Stimulated activated CD8-positive, alpha-beta memory T cell treated with anti-CD3 and anti-CD28 coated beads, Interleukin-15, amount 100 ng/mL, for 4 hours (primary cell): ENCODE results near the gene RAPSN.

ENCODE experiments used
- DNase-seq, 2 donors: peaks; one replicate each; pipeline ENCODE4 v3.0.0-alpha.2; 2020; ENCODE audit warnings: low read depth in 2 of 2

Gene RAPSN

DNA sequence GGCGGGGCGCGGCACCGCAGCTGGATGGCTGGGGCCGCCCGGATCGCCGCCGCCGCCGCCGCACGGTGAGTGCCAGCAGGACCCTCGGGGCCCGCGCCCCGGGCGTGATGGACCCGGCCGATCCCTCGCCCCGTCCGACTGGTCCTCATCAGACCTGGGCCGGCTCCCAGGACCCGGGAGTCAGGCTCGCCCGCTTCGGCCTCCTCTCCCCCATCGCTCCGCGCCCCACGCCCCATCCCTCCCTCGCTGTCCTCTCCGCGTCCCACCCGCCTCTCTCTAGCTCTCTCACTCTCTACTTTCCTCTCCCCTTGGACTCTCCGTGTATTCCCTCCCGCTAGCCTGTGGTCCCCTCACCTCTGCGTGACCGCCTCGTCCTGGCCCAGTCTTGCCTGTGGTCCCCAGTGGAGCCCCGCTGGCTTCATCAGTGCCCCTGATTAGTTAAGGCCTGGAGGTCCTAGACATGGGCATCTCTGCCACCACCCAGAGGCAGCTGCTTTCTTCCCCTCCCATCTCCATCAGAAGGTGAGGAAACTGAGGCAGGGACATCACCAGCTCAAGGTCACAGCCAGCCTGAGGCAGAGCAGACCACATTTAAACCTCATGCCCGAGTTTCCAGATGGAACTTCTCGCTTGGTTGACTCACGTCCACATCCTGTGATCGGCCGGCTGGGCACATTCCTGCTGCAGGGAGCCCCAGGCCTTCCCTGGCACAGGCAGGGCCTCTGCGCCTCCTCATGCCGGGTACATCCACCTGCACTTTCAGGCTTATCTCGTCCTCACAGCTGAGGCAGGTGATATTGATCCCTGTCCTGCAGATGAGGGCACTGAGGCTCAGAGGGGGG is 40.1 kb downstream of the RAPSN start:
- no peak for DNase-seq

DNA sequence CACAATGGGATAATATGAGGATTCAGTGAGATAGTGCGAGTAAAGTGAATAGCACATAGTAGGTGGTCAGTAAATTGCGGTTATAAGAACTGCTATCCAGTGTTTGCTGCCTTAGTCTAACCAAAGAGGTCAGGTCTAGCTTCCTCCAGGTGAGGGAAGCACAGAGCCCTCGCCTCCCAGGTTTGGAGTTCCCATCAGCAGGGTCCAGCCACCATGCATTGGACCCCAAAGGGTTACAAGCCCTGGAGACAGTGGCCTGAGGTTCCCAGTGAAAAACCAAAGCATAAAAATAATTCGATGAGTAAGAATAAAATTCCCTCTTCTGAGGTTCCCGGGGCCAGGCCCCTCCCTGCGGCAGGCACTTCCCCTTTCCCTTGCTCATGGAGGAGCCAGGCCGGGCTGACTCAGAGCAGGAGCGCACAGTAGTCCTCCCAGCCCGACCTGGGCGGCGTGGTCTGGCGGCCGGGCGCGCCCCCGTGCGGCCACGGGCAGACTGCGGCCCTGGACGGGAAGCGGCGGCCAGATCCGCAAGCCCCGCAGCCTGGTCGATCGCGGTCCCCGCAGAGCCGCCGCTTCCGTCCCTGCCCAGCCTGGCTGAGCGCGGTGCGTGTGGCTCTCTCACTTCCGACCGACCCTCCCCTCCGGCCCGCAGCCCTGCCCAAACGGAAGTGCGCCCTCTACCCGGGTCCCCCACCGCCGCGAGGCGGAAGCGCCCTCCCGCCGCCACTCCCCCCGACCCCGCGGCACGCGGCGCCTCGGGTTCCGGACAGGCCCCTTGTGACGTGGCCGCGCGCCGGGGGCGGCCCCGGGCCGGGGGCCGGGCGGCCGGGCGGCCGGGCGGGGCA is 41.0 kb downstream of the RAPSN start, which contains the start of gene SLC39A13:
TSS of gene SLC39A13 (plus strand) at position 845 of the 845 bp plus-strand sequence. CDS start 1,505 bp downstream, outside the sequence.
- DNase-seq: peak; percentile 78 to 86

DNA sequence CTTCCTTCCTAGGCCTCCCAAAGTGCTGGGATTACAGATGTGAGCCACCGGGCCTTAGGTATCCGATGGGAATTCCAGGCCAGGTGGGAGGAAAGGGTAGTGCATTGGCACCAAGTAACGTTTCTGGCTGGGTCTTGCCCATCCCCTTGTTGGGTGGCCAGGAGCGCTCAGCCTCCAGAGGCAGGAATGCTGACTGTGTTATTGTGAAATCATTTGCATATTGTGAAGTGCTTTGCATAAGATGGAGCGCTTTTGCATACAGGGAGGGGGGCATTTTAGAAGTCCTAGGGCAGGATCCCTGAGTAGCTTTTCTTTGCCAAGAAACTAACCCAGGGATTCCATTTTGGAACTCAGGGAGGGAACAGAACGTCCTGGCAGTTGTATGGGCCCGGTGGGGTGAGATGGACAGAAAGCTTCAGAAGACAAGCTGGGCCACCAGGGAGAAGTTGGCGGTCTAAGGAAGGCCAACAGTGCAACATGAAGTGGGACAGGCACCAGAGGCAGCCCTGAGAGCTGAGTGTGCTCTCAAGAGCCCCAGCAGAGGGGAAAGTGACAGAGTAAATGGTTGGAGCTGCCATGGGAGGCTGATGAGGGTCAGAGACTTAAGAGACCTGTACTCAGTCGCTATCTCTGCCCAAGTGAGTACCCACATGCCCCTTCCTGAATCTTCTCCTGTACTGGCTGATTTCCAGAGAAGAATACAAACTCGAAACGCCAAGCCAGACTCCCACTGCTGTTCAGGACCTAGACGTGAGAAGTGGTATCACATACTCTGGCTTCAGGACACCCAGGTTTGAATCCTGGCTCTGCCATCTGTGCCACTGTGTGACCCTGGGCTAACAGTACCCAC is 41.8 kb downstream of the RAPSN start:
- DNase-seq: no peak

DNA sequence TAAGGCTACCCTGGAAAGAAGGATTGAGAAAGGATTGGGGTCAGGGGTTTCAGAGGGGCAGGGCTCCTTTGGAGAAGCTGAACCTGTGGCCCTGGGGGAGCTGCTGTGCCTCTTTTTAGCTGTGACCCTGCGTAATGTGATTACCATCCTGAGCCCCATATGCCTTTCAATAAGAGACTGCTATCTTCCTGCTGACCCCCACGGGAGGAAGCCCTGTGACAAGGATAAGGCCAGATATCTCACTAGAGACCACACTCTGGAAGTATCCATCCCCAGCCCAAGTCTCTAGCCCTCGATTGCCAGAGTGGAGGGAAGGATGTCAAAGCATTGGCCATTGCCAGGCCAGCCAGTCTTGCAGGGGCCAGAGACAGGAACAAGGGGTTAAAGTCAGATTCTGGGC is 45.4 kb downstream of the RAPSN start:
- no peak for DNase-seq

DNA sequence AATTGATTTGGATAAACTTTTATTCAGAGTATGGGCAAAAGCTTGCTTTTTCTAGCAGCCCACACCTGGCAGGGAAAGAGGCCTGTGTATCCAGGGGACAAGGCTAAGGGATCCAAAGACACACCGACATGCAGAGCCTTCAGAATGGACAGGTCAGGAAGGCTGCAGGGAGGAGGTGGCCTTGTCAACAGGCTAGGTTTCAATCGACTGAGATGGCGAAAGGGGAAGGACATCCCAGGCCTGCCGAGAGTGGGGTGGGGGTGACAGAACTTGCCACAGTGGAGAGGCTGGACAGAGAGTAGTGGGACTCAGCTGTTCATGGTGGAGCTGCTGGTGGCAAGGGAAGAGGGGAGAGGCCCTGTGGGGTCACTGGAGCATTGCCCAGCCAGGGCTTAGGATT is 45.8 kb downstream of the RAPSN start:
- no peak for DNase-seq

DNA sequence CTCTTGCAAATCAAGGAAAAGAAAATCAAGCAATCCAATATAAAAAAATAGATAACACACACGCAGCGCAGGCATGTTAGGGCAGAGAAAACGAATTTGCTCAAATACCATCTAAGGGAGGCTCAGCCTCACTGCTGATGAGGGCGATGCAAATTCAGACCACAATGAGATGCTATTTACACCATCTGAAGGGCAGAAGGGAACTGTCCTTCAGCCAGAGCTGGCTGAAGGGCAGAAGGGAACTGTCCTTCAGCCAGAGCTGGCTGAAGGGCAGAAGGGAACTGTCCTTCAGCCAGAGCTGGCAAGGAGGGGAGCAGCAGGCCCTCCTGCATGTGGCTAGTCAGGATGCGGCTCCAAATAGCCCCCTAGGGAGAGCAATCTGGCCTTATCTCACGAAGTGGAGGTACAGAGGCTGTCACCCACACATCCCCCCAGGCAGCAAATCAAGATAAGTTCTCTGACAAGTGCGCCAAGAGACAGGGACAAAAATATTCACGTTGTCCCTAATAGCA is 48.1 kb downstream of the RAPSN start:
- DNase-seq: no peak

DNA sequence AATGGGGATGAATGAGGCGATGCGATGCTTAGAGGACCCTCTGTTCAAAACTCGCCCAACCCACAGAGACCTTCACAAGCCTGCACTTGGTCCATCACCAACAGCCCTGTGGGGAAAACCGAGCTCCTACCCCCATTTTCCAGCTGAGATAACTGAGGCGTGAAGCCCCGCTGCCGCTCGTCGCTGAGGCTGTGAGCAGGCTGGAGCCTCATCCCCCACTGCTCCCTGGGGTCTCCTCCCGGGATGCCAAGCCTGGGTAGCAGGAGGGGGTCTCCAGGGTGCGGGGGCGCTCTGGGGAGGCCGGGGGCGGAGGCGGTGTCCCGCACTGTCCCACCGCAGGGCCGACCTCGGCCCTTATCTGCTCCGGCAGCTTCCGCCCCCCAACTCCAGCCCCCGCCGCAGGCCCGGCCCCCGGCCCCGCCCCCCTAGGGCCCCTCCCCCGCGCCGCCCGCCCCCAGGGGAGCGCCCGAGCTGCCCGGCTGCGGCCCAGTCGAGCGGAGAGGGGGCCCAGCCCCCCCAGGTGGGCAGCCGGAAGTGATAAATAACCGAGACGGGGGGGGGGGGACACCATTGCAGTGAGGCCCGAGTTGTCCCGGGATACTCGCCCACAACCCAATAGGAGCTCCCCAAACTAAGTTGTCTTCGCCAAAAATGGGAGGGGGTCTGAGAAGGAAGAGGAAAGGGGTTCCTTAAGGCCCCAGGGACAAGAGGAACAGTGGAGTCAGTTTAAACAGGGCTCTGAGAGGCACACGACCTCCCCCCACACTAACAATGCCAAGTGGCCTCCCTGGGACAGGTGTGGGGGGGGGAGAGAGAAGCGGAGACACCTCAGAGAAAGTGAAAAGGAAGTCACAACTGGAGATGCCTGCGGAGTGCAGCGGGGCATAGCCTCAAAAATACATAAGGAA is 48.8 kb downstream of the RAPSN start:
- DNase-seq: peak in 1 of 2 donors; percentile 26

DNA sequence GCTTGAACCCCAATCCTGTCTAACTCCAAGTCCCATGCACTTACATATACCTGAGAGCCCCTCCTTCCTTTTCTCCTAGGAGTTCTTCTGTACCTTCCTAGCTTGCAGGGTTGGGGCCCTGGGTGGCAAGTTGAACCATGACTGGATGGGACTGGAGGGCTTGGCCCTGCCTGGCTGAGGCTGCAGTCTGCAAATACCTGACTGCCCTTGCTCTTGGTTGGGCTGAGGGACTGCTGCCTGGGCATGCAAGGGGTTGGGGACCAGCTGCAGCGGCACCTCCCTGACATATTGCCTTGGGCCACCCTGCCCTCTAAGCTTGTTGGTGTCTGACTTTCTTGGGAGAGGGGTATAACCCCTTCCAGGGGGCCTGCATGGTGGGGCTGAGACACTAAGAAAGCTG is 50.4 kb downstream of the RAPSN start:
- no peak for DNase-seq

DNA sequence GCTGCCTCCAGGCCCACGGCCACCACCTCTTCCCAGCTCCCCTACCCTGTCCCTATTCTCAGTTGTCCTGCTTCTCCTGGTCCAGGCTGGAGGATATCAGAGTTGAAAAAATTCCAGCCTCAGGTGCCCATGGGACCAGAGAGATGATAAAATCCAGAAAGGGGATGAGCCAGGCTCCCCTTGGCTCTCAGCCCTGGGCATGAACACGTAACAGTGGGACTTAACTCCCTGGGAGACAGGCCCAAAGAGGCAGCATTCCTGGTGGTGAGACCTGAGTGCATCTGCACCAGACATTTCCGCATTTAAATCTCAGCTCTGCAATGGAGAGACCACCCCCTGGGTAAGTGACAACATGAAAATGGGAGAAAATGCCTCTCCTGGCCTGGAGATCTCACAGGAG is 50.9 kb downstream of the RAPSN start:
- DNase-seq: no peak

DNA sequence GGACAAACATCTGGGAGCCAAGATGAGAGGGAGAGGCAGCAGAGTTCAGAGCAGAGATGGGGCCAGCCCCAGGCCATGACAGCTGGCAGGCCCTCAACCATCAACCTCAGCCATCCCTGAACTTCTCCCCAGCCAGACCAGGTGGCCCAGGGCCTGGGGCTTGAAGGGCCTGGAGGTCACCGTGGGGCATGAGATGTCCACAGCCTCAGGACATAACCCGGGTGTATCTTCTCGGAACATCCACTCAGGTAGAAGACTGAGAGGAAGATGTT is 53.0 kb downstream of the RAPSN start:
- no peak for DNase-seq

DNA sequence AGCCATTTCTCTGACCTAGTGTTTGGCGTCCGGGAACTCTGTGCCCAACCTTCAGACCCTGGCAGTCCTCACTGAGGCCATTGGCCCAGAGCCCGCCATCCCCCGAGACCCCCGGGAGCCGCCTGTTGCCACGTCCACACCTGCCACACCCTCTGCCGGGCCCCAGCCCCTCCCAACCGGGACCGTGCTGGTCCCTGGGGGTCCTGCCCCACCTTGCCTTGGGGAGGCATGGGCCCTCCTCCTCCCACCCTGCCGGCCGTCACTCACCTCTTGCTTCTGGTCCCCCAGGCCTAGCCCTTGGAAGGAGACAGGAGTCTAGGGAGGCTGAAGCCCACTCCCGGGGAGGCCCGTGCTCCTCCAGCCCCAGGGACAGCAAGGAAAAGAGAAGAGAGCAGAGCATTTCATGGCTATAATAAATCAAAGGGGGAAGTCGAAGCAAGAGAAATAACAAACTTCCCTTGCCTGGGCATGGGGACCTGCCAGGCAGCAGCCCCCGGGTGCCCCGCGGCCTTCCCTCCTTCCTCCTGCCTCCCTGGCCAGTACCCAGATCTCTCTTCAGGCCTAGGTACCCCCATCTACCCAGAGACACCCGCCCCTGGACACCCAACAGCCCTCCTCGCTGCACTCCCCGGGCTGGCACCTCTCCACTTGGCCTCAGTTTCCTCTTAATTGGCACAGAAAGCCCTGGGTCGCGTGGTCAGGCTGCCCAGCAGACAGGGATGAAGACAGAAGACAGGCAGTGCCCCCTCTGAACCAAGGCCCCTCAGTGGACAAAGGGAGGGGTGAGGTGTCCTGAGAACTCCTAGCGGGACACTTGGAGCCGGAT is 53.5 kb downstream of the RAPSN start:
- no peak for DNase-seq

DNA sequence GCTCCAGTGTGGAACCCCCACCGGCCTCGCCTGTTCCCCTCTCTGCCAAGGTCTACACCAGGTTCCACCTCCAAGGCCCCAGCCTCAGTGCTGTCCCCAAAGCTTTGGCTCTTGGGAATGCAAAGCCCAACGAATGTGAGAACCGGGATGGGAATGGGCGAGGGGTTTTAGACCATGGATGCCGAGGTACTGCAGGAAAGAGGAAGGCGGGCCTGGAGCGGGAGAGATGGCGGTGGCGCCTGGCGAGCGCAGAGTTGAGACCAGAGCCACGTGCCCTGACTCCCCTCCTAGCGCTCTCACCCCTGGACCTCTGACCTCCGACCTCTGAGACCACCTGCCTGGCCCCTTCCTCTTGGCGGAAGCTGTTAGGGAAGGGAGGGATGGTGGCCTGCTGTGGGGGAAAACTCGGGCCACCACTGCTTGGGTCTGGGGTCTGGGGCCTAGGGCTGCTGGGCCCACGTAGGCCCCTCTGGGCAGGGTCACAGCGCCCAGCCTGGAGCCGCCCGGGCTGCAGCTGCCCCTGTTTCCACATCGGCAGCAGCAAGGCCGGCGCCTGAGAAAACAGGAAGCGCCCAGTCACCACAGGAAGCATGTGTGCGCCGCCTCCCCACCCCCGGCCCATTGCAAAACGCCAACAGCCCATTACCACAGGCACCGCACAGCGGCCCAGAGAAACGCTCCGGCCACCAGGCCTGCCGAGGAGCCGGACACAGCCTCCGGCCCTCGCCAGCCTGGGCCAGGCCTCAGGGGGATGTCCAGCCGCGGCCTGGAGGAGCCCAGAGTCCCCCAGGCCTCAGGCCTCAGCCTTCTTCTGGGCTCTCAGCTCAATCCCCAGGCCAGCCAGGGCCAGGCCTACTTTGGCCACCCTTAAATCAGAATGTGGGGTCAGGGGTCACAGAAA is 54.4 kb downstream of the RAPSN start:
- peak in 1 of 2 donors; percentile 23 for DNase-seq

DNA sequence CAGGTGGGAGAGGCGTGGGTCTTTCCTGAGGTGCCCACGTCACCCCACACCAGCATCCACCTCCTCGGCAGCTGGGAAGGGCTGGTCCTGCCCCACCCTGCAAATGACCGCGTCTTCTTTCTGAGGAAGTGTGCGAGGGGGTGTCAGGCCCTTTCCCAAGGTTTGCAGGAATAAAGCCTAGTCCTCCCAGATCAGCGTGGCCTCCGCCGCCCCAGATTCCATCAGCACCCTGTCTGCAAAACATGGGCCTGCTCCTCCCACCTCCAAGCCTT is 55.0 kb downstream of the RAPSN start:
- no peak for DNase-seq

DNA sequence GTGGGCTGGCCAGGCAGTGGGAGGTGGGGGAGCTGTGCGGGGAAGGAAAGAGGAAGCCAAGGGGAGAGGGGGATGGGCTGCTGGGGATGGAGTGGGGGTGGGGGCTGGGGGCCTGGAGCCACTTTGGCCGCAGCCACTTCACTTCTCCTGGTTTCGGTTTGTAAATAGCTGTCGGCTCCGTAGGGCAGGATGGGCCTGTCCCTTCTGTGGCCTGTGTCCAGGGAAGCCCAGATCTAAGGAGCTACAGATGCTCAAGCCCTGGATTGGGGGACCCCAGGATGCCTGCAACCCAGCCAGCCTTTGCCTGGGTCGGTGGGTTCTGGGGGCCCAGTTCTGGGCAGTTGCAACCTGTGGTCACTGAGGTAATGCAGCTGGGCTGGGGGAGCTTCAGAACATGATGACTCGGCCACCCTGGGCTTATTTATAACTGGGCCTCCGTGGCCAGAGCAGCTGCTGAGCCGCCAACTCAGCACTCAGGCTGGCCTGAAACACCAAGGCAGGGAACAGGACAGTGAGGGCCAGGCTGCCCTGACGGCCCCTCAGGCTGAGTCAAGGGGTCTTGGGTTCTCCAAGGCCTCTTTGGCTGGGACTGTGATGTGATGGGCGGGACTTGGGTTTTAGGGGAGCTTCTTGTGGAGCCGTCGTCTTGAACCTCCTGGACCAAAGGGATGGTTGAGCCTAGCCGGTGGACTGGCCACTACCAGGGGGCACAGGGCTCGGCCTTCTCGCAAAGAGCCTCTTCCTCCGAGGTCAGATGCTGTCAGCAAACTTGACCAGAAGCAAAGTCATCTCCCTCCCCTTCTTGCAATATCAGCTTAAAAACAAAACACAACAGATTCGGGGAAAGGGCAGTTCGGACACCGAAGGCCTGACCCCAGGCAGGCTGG is 55.5 kb downstream of the RAPSN start:
- no peak for DNase-seq

DNA sequence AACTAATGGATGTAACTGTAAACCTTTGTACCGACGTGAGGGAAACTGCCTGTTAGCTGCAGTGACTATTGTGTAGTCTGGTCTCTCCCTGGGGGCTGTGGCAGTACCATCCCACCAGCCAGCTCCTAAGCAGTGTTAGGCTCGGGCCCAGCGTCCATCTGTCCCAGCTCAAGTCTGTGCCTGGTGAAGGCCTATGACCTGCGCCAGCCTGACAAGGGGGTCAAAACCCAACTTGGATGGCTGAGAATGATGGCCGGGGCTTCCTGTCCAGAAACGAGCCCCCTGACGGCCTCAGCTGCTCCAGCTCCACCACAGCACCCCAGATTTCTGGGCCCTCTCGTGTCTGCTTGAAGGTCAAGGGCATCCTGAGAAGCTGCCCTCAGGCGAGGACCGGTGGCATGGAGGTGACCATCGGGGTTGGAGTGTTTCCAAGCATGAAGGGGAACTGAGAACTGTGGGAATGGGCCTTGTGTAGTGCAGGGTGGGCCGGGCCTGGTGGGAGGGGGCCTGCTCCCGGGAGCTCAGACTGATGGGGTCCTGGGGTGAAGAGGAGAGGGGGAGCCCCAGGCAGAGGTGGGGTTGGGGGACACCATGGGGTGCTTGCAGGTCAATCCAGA is 56.3 kb downstream of the RAPSN start:
- DNase-seq: no peak

DNA sequence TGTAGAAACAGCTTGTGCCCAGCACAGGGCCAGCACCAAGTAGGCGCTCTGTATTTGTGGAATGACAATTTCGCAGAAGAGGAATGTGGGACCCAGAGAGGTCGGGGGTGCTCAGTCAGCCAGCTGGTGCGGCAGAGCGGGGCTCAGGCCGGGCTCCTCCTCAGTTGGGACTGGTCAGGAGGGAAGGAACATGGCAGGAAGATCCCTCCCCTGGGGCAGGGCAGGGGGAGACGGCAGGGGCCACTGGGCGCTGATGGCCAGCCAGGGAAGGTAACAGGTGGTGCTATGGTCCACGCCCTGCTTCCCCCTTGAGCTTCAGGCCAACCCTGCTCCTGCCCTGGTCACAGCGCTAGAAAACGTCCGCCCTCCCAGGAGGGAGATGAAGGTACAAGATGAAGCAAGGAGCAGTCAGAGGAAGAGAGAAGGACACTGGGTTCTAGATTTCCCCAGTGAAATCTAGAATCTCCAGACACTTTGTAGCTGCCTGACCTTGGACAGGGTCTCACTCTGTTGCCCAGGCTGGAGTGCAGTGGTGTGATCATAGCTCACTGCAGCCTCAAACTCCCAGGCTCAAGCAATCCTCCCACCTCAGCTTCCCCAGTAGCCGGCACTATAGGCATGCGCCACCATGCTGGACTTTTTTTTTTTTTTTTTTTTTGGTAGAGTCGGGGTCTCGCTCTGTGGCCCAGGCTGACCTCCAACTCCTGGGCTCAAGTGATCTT is 57.1 kb downstream of the RAPSN start:
- DNase-seq: no peak

DNA sequence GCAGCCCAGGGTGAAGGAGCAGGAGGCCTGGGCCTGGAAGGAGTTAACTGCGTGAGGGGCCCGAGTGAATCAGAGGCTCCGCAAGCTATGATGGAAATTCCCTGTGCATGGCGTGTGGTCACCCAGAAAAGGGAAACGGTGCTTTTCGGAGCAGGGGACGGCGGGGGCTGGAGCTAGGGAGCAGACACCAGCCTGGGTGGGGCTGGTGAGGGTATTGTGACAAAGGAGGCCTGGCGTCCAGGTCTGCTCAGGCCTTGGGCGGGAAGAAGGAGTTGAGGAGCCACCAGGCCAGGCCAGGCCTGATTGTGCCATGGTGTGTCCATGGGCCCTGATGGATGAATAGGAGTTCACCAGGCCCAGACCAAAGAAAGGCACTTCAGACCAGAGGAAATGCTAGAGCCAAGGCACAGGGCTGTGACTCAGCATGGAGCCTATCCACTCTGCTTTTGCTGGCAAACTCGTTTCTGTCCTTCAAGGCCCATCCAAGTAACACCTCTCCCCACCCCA is 57.8 kb downstream of the RAPSN start:
- DNase-seq: no peak
